Pulmonary artery endothelial cell (primary cell): ENCODE data around the gene KLF2. TPM values are rescaled to one million over a fixed set of nuclear protein-coding genes. Genes with fewer than 3 reads are reported as not detected.

Experiments used
- DNase-seq: peaks from one replicate; pipeline ENCODE4 v3.0.0-alpha.2; 2011; ENCODE audit warnings: low read depth, low spot score
- total RNA-seq: library from RNA; depleted of rRNA; stranded (reverse); fragments of >200 nt; gene quantifications from 2 replicates; pipeline ENCODE4 v1.2.3, GENCODE V29; 2014

KLF2 gene
- total RNA-seq, 1 donor from 2014 or later: 7.9 TPM

GRCh38 chr19:16363133-16363851 lies 38.7 kb downstream of the KLF2 start:
- DNase-seq: no peak

GRCh38 chr19:16363852-16364230 lies 39.2 kb downstream of the KLF2 start:
- DNase-seq: no peak

- no peak for DNase-seq
Measured at GRCh38 chr19:16364231-16364865, 39.7 kb downstream of the KLF2 start.

DNA sequence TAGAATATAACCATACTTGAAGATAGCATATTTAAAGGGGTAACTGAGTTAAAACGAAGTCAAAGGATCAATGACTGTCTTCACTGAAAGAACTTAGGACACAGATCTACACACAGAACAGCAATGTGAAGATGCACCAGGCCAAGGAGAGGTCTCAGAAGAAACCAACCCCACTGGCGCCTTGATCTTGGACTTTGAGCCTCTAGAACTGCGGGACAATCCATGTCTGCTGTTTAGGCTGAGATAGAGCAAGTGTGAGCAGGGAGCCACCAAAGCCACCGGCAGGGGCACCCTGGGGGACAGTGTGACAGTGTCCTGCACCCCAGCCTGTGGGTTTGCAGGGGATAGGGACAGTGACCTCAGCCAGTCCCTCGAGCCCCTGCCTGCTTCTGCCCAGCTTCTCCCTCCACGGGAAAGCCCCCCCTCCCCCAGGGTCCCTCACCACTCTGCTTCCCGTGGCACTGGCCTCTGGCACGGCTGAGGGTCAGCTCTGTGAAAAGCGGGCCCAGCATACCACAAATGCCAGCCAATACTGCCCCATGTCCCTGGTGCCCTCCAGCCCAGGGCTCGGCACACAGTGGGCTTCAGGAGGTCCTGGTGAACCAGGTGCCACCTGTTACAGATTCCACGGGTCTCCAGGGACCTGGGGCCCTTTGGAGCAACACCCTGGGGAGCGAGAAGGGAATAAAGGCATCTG lies 40.8 kb downstream of the KLF2 start:
- no peak for DNase-seq

DNA sequence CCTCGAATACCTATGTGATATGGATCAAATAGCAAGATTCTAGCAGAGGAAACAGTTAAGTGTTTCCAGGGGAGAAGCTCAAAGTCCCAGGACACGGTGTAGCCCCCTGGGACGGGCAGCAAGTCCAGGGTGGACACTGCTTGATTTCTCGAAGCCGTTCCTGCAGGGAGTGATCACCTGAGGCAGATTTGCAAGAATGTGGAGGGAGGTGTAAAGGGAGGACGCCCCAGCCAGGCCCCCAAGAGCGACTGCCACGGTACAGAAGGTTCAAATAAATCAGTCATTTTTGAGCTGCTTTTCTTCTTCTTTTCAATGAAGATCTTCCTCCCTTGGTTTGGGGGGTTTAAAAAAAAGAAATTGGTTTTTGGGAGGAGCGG lies 41.4 kb downstream of the KLF2 start:
- no peak for DNase-seq

DNA sequence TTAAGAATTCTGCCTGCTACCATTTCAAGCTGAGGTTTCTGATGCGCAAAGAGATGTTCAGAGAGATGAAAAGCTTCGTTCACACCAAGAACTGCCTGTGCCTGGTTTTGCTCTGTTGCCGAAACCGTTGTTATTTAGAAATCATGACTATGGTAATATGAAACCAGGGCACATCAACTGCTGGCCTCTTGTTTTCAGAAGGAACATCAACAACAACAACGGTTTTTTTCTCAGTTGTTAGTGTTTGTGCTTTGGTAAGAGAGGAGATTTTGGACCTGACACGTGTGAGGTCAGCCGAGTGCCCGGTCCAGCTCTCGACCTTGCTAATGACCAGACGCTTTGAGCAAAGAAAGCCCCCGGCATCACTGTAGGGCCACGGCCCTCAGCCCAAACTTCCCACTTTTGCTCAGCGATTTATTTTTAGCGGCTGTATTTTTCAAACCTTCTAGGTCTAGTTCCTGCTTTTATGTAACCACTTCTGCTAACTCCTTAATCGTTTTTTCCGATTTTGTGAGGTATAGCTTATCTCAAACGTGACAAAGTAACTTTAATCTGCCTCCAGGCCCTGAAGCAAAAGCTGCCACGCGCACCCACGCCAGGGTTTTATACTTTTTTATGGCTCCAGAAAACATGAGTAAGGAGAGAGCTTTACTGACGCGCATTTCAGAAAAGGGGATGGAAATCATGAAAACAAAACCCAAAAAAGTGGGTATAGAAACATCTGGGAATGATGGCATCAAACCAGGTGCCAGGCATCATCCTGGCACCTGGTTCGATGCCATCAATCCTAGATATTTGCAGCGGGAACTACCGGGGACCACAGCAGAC lies 42.0 kb downstream of the KLF2 start:
- DNase-seq: no peak

DNA sequence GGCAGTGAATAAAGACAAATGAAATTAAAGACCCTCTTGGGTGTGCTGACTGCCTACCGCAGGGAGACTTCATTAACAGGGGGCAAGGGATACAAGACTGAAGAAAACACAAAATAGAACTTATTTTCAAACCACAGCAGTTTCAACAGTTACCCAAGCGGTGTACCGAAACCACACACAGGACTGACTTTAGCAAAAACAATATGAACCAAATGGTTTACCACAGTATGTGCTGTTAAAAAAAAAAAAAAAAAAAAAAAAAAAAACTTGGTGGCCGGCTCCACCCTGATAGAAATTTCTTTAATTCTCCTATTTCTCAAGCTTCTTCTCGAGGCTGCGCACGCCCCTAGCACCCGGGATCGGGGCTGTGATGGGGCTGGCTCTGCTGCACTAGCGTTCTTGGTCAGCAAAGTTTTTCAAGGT lies 42.6 kb downstream of the KLF2 start:
- DNase-seq: no peak

GRCh38 chr19:16368385-16369305 lies 44.0 kb downstream of the KLF2 start:
- DNase-seq: no peak

DNA sequence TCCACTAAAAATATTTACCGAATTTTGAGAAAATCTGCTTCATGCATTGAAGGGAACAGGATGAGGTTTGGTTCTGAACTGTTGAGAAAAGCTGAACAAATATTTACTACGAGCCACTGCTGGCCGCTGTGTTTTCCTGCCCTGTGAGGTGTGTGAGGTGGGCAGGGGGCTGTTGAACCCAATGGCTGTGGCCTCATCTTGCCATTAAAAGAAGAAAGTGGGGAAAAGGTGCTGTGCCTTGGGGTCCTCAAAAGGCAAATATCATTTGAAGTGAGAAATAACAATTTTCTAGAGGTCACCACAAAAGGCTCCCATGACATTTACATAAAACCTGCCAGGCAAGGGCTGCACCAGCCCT lies 44.7 kb downstream of the KLF2 start:
- no peak for DNase-seq

DNA sequence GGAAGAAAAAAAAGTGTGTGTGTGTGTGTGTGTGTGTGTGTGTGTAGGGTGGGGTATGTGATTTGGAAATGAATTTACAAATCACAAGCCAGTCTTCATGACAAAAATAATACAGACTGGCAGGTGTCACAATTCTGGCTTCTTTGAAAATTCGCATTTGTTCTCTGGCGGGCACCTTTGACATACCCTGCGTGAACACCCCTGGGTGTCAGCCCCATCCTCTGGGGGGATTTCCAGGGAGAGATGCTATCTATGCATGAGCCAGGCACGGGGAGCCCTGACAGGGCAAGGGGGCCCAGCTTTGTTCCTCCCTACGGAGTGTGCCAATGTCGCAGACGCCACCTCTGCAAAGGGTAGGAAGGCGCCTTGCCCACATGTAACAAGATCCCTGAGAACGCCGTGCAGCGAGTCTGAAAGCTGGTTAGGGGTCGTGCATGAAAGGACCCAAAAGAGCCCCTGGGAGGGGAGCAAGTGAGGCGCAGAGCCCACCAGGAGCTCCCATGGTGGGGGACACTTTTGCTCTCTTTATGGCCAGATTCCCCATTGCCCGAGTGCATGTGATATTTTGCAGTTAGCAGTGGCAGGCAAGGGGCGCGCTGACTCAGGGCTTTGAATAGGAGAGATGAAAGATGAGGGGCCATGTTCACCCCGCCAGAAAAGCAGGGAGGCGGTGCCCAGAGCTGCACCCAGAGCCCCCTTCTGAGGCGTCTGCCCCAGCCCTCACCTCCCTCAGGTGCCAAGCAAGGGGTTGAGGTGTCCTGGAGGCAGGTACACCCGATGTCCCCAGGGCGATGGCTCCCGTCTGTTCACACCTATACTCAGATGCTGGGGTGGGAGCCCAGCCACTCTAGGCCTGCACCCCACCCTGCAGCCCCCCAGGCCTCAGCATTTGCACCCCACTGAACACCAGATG lies 45.3 kb downstream of the KLF2 start:
- DNase-seq: no peak

DNA sequence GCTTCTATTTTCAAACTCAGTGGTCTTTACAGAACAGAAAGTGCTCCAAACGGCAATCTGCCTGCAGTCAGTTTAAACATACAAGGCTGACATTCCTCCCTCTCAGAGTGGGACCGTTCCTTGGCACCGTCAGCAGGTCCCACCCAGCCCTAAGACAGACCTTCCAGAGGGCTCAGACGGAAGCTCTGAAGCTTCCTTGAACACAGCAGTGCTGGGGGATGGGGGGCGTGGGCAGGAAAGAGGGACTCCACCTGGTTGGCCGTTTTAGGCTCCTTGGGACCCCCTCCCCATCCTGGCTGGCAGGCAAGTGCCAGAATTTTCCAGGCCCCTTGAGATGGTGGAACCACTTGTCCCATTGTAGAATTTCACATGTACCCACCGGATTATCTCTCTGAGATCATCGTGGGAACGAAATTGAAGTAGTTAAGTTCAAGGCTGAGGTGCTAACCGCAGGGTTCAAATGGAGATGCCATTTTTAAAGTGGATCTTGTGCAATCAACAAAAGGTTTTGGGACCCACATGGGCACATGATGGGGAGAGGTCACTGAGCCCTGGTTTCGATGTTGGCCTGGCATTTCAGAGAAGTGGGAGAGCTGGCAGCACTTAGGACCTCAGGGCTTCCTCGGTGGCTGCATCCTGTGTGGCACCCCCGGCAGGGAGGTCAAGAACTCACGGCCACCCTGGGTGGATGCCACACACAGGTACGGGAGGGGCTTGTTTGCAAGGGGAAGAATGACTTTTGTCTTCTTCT lies 46.2 kb downstream of the KLF2 start:
- no peak for DNase-seq

GRCh38 chr19:16371540-16371986 lies 46.9 kb downstream of the KLF2 start:
- no peak for DNase-seq

DNA sequence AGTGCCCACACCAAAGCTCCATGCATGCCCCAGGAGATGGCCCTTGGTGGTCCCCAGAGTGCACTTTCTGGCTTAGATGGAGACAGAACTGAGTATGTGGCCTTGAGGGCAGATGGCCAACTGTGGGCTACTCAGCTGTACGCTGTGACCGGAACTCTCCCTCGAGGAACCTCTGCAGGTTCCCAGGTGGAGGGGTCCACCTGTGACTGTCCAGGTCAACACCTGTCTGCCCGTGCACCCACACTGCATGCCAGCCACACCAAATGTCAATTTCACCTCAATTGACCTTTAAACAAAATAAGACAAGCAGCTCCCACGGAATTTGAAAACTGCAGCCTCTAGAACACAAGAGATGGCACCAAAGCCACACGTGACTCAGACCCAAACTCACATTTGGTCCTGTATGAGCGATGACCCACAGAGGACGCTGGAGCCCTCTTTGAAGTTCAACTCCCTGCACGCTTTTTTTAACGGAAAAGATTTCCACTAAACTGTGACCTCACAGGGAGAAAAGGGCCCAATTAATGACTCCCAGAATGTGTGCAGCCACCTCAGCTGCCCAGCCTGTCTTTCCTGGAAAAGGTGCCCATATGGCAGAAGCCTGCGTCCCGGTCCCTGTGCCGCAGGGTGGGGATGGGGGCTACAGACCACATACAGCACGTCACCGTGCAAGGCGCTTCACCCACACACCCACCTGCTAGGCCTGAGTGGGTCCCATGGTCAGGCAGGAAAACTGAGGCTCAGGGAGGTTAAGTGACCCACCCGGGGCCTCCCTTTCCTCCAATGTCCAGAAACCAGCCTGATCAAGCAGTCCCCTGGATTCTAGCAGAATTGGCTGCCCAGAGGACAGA lies 47.7 kb downstream of the KLF2 start:
- DNase-seq: no peak

DNA sequence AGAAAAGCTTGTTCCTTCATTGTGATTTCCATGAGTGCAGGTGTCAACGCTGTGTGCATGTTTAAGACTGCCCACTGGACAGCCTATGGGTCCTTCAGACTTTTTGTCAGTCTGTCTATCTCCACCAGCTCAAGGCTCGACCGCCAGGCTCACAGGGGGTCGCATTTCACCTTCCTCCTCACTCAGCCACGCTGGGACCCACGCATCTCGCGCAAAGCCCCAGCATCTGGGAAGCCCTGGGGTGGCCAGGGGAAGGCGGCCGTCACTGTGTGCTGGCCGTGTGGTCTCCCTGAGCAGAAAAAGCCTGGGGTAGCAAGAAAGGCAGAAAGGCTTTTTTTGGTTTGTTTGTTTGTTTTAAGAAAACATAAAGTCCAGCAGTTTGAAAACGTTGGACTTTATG lies 48.5 kb downstream of the KLF2 start:
- DNase-seq: no peak

- no peak for DNase-seq
Measured at GRCh38 chr19:16373532-16373931, 48.9 kb downstream of the KLF2 start.

- DNase-seq: no peak
Measured at GRCh38 chr19:16373989-16374388, 49.4 kb downstream of the KLF2 start.

GRCh38 chr19:16374436-16374835 lies 49.8 kb downstream of the KLF2 start:
- no peak for DNase-seq
